Muscle layer of colon (tissue), 2 donors: ENCODE results near the gene SIM1.

Experiments
- H3K27ac ChIP-seq: one replicate; pipeline ENCODE4 v1.7.0; 2013; ENCODE audit warnings: low read depth, mild to moderate bottlenecking, low read length, moderate library complexity
- H3K27me3 ChIP-seq, 2 donors: one replicate each; pipeline ENCODE4 v1.7.0; 2013; ENCODE audit warnings: low read length in 2 of 2, mild to moderate bottlenecking in 2 of 2; ENCODE audit not compliant: insufficient read depth in 2 of 2, control insufficient read depth in 1 of 2
- H3K36me3 ChIP-seq: one replicate; pipeline ENCODE4 v1.7.0; 2013; ENCODE audit warnings: mild to moderate bottlenecking, low read length; ENCODE audit not compliant: insufficient read depth
- H3K4me1 ChIP-seq: one replicate; pipeline ENCODE4 v1.7.0; 2013; ENCODE audit warnings: mild to moderate bottlenecking, low read length; ENCODE audit not compliant: insufficient read depth
- H3K4me3 ChIP-seq, 2 donors: one replicate each; pipeline ENCODE4 v1.7.0; 2013; ENCODE audit warnings: low read length in 2 of 2, low read depth in 1 of 2, mild to moderate bottlenecking in 1 of 2, moderate library complexity in 1 of 2
- H3K9ac ChIP-seq: one replicate; pipeline ENCODE4 v1.7.0; 2013; ENCODE audit warnings: low read length
- H3K9me3 ChIP-seq: one replicate; pipeline ENCODE4 v1.7.0; 2013; ENCODE audit warnings: mild to moderate bottlenecking, low read length
- donor health status: abdominal sarcoma.
- donor health status: Adenocarcinoma of cecum.

Gene SIM1

GRCh38 chr6:100339574-100340255 is 125.0 kb downstream of the SIM1 start:
- H3K27me3 ChIP-seq: no peaks in the 10 kb centered on the region
- no peaks in the 10 kb centered on the region for H3K9me3 ChIP-seq
- H3K27ac ChIP-seq: no peak overlapping the region
- H3K4me1 ChIP-seq: no peaks in the 10 kb centered on the region
- no peak overlapping the region for H3K4me3 ChIP-seq
- H3K9ac ChIP-seq: no peak overlapping the region
- H3K36me3 ChIP-seq: no peaks in the 10 kb centered on the region

- H3K36me3 ChIP-seq: no peaks in the 10 kb centered on the region
- no peaks in the 10 kb centered on the region for H3K4me1 ChIP-seq
- no peak overlapping the region for H3K4me3 ChIP-seq
- no peaks in the 10 kb centered on the region for H3K9me3 ChIP-seq
- H3K9ac ChIP-seq: no peak overlapping the region
- no peaks in the 10 kb centered on the region for H3K27me3 ChIP-seq
- no peak overlapping the region for H3K27ac ChIP-seq
These were observed 126.6 kb downstream of the SIM1 start for GRCh38 chr6:100338090-100338489.

GRCh38 chr6:100336876-100337275 is 127.8 kb downstream of the SIM1 start:
- Histone ChIP-seq H3K9me3 (no peaks in the 10 kb centered on the region), H3K36me3 (no peaks in the 10 kb centered on the region), H3K4me1 (no peaks in the 10 kb centered on the region), H3K27ac (no peak overlapping the region), H3K27me3 (no peaks in the 10 kb centered on the region), H3K4me3 (no peak overlapping the region), H3K9ac (no peak overlapping the region)

- H3K36me3 ChIP-seq: no peaks in the 10 kb centered on the region
- no peaks in the 10 kb centered on the region for H3K4me1 ChIP-seq
- H3K9ac ChIP-seq: no peak overlapping the region
- H3K27ac ChIP-seq: no peak overlapping the region
- H3K9me3 ChIP-seq: no peaks in the 10 kb centered on the region
- no peaks in the 10 kb centered on the region for H3K27me3 ChIP-seq
- H3K4me3 ChIP-seq: no peak overlapping the region
These were observed 128.7 kb downstream of the SIM1 start for GRCh38 chr6:100335991-100336390.
